Keratinocyte (primary cell): ENCODE results near the gene TNP1. TPM values are rescaled to one million over a fixed set of nuclear protein-coding genes. Genes with fewer than 3 reads are reported as not detected.

Experiments used
- DNase-seq: peaks from one replicate; pipeline ENCODE4 v3.0.0-alpha.2; 2011; ENCODE audit warnings: low read depth, missing footprints, low spot score
- FAIRE-seq: peaks from 2 replicates; lab custom pipeline; 2011; peaks lifted over from hg19 to GRCh38; lab: Jason Lieb, UNC
- H2AFZ ChIP-seq: 2 replicates; pipeline ENCODE4 v1.6.0; 2012; ENCODE audit warnings: low read length, control low read depth, inconsistent platforms; ENCODE audit not compliant: control insufficient read depth
- H3K27ac ChIP-seq: 2 replicates; pipeline ENCODE4 v1.5.1; 2011; ENCODE audit warnings: low read length; ENCODE audit not compliant: control insufficient read depth, insufficient read depth
- H3K27me3 ChIP-seq: 3 replicates; pipeline ENCODE4 v1.6.0; 2011; ENCODE audit warnings: low read length; ENCODE audit not compliant: control insufficient read depth, insufficient read depth; ENCODE audit errors: extremely low read depth
- H3K36me3 ChIP-seq, 2 experiments: 2 replicates in 1 of 2; 3 replicates in 1 of 2; pipeline ENCODE4 v1.5.1; 2011; ENCODE audit warnings: low read length in 2 of 2, mild to moderate bottlenecking in 1 of 2; ENCODE audit not compliant: control insufficient read depth in 2 of 2, insufficient read depth in 2 of 2; ENCODE audit errors: extremely low read depth in 1 of 2
- H3K4me1 ChIP-seq: 3 replicates; pipeline ENCODE4 v1.5.1; 2011; ENCODE audit warnings: low read length; ENCODE audit not compliant: control insufficient read depth, insufficient read depth; ENCODE audit errors: extremely low read depth
- H3K4me2 ChIP-seq: 3 replicates; pipeline ENCODE4 v1.6.0; 2011; ENCODE audit warnings: low read depth, low read length; ENCODE audit not compliant: control insufficient read depth, insufficient read depth; ENCODE audit errors: extremely low read depth
- H3K4me3 ChIP-seq, 3 experiments: fragments of 200-600 bp in 1 of 3; sonication (generic) in 1 of 3; 2 replicates in 2 of 3; 3 replicates in 1 of 3; pipeline ENCODE4 v1.5.1; 2011 to 2016; ENCODE audit warnings: low read length in 3 of 3, mild to moderate bottlenecking in 3 of 3, control low read depth in 2 of 3, inconsistent platforms in 1 of 3, low read depth in 1 of 3, mixed read lengths in 1 of 3, mixed run types in 1 of 3, moderate library complexity in 1 of 3; ENCODE audit not compliant: control insufficient read depth in 2 of 3, insufficient read depth in 2 of 3; ENCODE audit errors: extremely low read depth in 1 of 3
- H3K79me2 ChIP-seq: 2 replicates; pipeline ENCODE4 v1.6.0; 2012; ENCODE audit warnings: low read length; ENCODE audit not compliant: control insufficient read depth, insufficient read depth
- H3K9ac ChIP-seq: 3 replicates; pipeline ENCODE4 v1.6.0; 2011; ENCODE audit warnings: low read length; ENCODE audit not compliant: control insufficient read depth, insufficient read depth; ENCODE audit errors: extremely low read depth
- H3K9me1 ChIP-seq: 3 replicates; pipeline ENCODE4 v1.6.0; 2011; ENCODE audit warnings: low read length; ENCODE audit not compliant: control insufficient read depth, insufficient read depth; ENCODE audit errors: extremely low read depth
- H3K9me3 ChIP-seq: 2 replicates; pipeline ENCODE4 v1.5.1; 2012; ENCODE audit warnings: low read depth, low read length; ENCODE audit not compliant: control insufficient read depth
- H4K20me1 ChIP-seq: 3 replicates; pipeline ENCODE4 v1.6.0; 2011; ENCODE audit warnings: low read length; ENCODE audit not compliant: control insufficient read depth, insufficient read depth; ENCODE audit errors: extremely low read depth
- EZH2 ChIP-seq: IDR thresholded peaks from one replicate; pipeline ENCODE4 v1.6.1; 2012; ENCODE audit warnings: inconsistent platforms, mild to moderate bottlenecking, low read length, moderate library complexity
- dilution Hi-C: fragments of 300-500 bp; cut with MboI; formaldehyde crosslinking; loops from one replicate; pipeline ENCODE4 v1.7.0; 2020; ENCODE audit warnings: low sequenced_read_pairs; ENCODE audit not compliant: extremely low pct_ligation_motif_present
- polyA plus RNA-seq, 5 experiments: library from polyadenylated mRNA; depleted of rRNA in 3 of 5; stranded (reverse) in 3 of 5; stranded (forward) in 1 of 5; unstranded in 1 of 5; fragments of >200 nt; gene quantifications; 1 replicate in 1 of 5; 2 replicates in 3 of 5; 3 replicates in 1 of 5; pipeline versions ENCODE4 v1.2.1 to v1.2.3, GENCODE V29; 2011 to 2012; ENCODE audit warnings: missing spikeins in 2 of 5, low read depth in 1 of 5, low replicate concordance in 1 of 5
- TF ChIP-seq, protein P1 (sequence below), 3 experiments: IDR thresholded peaks in 1 of 3; conservative IDR thresholded peaks in 1 of 3; optimal IDR thresholded peaks in 1 of 3; 2 replicates in 2 of 3; 3 replicates in 1 of 3; pipeline versions ENCODE3 to v1.5.1; 2011; ENCODE audit warnings: low read length in 3 of 3, mild to moderate bottlenecking in 3 of 3, moderate library complexity in 2 of 3, control low read depth in 1 of 3, inconsistent platforms in 1 of 3; ENCODE audit not compliant: insufficient read depth in 2 of 3; ENCODE audit errors: extremely low read depth in 1 of 3

The TNP1 gene
- polyA plus RNA-seq, 1 donor (not counting 4 experiments of a cell fraction or from before 2014, with no cell fraction given): not detected

DNA sequence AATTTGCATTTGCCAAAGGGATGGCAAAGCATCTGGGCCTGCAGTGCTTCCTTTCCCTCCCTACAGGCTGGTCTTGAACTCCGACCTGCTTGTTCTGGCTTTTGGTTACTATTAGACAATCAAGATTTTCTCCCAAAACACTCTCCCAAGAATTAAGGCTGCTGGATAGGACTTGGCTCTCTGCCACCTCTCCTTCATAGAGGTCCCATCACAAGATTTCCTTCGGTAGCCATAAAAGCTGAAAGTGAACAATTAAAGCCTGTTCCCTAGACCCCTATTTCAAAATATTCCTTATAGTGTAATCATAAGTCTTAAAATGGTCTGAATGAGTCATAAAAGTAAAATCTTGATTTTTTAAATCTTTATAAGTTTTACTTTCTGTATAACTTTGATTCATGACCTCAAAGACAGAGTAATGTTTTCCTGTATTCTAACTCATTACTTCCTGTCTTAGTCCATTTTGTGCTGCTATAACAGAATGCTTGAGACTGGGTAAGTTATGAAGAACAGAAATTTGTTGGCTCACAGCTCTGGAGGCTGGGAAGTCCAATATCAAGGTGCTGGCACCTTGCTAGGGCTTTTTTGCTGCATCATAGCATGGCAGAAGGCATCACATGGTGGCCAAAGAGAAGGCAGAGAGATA is 37.8 kb upstream of the TNP1 start:
- H3K36me3 ChIP-seq: no peaks in the 10 kb centered on the region
- H3K4me1 ChIP-seq: no peaks in the 10 kb centered on the region
- no peak overlapping the region for H3K4me3 ChIP-seq
- H3K9ac ChIP-seq: no peak overlapping the region
- FAIRE-seq: no peak
- peaks cover 4% of the 10 kb centered on the region for H3K27me3 ChIP-seq
- no peaks in the 10 kb centered on the region for H3K9me3 ChIP-seq
- no peak overlapping the region for H3K27ac ChIP-seq
- DNase-seq: no peak
- dilution Hi-C loops: no loop called here
- H3K4me2 ChIP-seq: no peak overlapping the region
- H3K9me1 ChIP-seq: no peaks in the 10 kb centered on the region
- H3K79me2 ChIP-seq: no peaks in the 10 kb centered on the region
- H4K20me1 ChIP-seq: no peaks in the 10 kb centered on the region
- H2AFZ ChIP-seq: no peak overlapping the region
- no peak for TF ChIP-seq EZH2
- TF ChIP-seq, protein P1, sequence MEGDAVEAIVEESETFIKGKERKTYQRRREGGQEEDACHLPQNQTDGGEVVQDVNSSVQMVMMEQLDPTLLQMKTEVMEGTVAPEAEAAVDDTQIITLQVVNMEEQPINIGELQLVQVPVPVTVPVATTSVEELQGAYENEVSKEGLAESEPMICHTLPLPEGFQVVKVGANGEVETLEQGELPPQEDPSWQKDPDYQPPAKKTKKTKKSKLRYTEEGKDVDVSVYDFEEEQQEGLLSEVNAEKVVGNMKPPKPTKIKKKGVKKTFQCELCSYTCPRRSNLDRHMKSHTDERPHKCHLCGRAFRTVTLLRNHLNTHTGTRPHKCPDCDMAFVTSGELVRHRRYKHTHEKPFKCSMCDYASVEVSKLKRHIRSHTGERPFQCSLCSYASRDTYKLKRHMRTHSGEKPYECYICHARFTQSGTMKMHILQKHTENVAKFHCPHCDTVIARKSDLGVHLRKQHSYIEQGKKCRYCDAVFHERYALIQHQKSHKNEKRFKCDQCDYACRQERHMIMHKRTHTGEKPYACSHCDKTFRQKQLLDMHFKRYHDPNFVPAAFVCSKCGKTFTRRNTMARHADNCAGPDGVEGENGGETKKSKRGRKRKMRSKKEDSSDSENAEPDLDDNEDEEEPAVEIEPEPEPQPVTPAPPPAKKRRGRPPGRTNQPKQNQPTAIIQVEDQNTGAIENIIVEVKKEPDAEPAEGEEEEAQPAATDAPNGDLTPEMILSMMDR (optimal IDR thresholded peaks at IDR 0.05 in 1 of 3, IDR thresholded peaks at IDR 0.05 in 1 of 3, conservative IDR thresholded peaks at IDR 0.05 in 1 of 3; ENCODE audit: extremely low read depth in 1 of 3, insufficient read depth in 2 of 3, low read length in 3 of 3): no peak

DNA sequence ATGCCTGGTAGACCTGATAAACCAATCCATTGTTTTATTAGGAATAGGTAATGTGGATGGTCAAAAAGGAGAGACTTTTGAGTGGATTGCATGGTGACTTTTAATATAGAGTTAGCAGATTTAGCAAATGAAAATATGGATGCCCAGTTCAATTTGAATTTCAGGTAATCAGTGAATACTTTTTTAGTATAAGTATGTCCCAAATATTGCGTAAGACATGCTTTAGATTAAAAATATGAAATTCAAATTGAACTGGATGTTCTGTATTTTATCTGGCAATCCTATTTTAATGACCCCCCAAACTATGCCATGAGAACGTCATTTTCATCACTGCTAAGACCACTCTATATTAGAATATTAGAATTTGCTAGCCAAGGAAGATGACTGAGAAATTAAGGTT is 30.3 kb upstream of the TNP1 start:
- H3K36me3 ChIP-seq: no peaks in the 10 kb centered on the region
- no peaks in the 10 kb centered on the region for H3K4me1 ChIP-seq
- TF ChIP-seq, protein P1 (optimal IDR thresholded peaks at IDR 0.05 in 1 of 3, IDR thresholded peaks at IDR 0.05 in 1 of 3, conservative IDR thresholded peaks at IDR 0.05 in 1 of 3; ENCODE audit: extremely low read depth in 1 of 3, insufficient read depth in 2 of 3, low read length in 3 of 3): no peak
- TF ChIP-seq EZH2: no peak
- no peak overlapping the region for H2AFZ ChIP-seq
- DNase-seq (no peak), FAIRE-seq (no peak)
- no peak overlapping the region for H3K4me3 ChIP-seq
- no peak overlapping the region for H3K4me2 ChIP-seq
- H3K27me3 ChIP-seq: peaks cover 6% of the 10 kb centered on the region
- dilution Hi-C loops: no loop called here
- H4K20me1 ChIP-seq: no peaks in the 10 kb centered on the region
- no peak overlapping the region for H3K27ac ChIP-seq
- no peaks in the 10 kb centered on the region for H3K79me2 ChIP-seq
- H3K9me1 ChIP-seq: no peaks in the 10 kb centered on the region
- H3K9ac ChIP-seq: no peak overlapping the region
- no peaks in the 10 kb centered on the region for H3K9me3 ChIP-seq
